ENCODE results near the gene MAP1S.
A peak's percentile ranks its signal among the peaks of the same experiment; 100 is the strongest.

Gene MAP1S

DNA sequence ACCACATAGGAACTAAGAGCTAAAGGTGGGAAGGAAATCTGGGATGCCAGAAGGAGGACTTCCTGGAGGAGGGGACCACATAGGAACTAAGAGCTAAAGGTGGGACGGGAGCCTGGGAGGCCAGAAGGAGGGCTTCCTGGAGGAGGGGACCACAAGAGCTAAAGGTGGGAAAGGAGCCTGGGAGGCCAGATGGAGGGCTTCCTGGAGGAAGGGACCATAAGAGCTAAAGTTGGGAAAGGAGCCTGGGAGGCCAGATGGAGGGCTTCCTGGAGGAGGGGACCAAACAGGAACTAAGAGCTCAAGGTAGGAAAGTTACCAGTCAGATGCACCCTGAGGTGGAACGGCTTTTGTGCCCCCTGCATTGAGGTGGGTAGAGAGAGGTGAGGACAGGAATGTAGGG is 22.2 kb downstream of the MAP1S start:
- H3K36me3 ChIP-seq (ENCODE audit: control insufficient read depth, insufficient read depth, low read length) = peaks cover 2% of the 10 kb centered on the region; the same call in 1 of the 2 replicates
- H3K9me3 ChIP-seq (ENCODE audit: control insufficient read depth, insufficient read depth, low read length) = no peaks in the 10 kb centered on the region
- H3K27me3 ChIP-seq (ENCODE audit: control insufficient read depth, insufficient read depth, low read length) = no peaks in the 10 kb centered on the region
- no peak overlapping the region for H3K9ac ChIP-seq (ENCODE audit: low read depth, low read length)
- H3K27ac ChIP-seq (ENCODE audit: low read depth, low read length) = no peak overlapping the region
- no peak overlapping the region for H3K4me3 ChIP-seq (ENCODE audit: low read depth, low read length)
- no peaks in the 10 kb centered on the region for H3K4me1 ChIP-seq (ENCODE audit: control insufficient read depth, insufficient read depth, low read length)

DNA sequence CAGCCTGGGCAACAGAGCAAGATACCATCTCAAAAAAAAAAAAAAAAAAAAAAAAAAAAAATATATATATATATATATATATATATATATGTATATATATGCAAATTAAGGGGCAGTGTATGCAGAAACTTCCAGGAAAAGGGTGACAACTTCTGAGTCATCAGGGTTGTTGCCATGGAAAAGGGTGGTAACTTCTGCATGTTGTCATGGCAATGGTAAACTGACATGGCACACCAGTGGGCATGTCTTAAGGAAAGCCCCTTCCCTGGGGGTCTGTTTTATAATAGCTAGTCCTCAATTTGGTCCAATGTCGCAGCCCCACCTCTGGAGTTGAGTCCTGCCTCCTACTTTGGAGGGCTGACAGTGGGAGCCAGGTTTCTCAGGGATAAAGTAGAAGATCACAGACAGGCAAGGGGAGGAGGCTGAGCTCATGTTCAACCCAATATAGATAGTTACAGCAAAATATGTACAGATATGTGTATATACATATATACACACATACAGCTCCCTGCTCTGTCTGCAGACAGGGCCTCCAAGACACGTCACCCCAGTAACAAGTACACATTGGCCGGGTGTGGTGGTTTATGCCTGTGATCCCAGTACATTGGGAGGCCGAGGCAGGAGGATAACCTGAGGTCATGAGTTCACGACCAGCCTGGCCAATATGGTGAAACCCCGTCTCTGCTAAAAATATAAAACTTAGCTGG is 24.7 kb downstream of the MAP1S start:
- Histone ChIP-seq H3K27me3 (ENCODE audit: control insufficient read depth, insufficient read depth, low read length) (no peaks in the 10 kb centered on the region), H3K9me3 (ENCODE audit: control insufficient read depth, insufficient read depth, low read length) (no peaks in the 10 kb centered on the region), H3K4me1 (ENCODE audit: control insufficient read depth, insufficient read depth, low read length) (no peaks in the 10 kb centered on the region), H3K36me3 (ENCODE audit: control insufficient read depth, insufficient read depth, low read length) (no peaks in the 10 kb centered on the region), H3K27ac (ENCODE audit: low read depth, low read length) (no peak overlapping the region), H3K9ac (ENCODE audit: low read depth, low read length) (no peak overlapping the region), H3K4me3 (ENCODE audit: low read depth, low read length) (no peak overlapping the region)

GRCh38 chr19:17747205-17748098 is 28.2 kb downstream of the MAP1S start:
- Histone ChIP-seq H3K36me3 (ENCODE audit: control insufficient read depth, insufficient read depth, low read length) (no peaks in the 10 kb centered on the region), H3K4me3 (ENCODE audit: low read depth, low read length) (peak overlapping the region; percentile 76), H3K27me3 (ENCODE audit: control insufficient read depth, insufficient read depth, low read length) (no peaks in the 10 kb centered on the region), H3K9ac (ENCODE audit: low read depth, low read length) (no peak overlapping the region), H3K9me3 (ENCODE audit: control insufficient read depth, insufficient read depth, low read length) (no peaks in the 10 kb centered on the region), H3K27ac (ENCODE audit: low read depth, low read length) (no peak overlapping the region), H3K4me1 (ENCODE audit: control insufficient read depth, insufficient read depth, low read length) (no peaks in the 10 kb centered on the region)

- no peaks in the 10 kb centered on the region for H3K27me3 ChIP-seq (ENCODE audit: control insufficient read depth, insufficient read depth, low read length)
- no peaks in the 10 kb centered on the region for H3K9me3 ChIP-seq (ENCODE audit: control insufficient read depth, insufficient read depth, low read length)
- no peak overlapping the region for H3K9ac ChIP-seq (ENCODE audit: low read depth, low read length)
- H3K4me3 ChIP-seq (ENCODE audit: low read depth, low read length) = no peak overlapping the region
- no peak overlapping the region for H3K27ac ChIP-seq (ENCODE audit: low read depth, low read length)
- H3K4me1 ChIP-seq (ENCODE audit: control insufficient read depth, insufficient read depth, low read length) = no peaks in the 10 kb centered on the region; the same call in 1 of the 2 replicates
- no peaks in the 10 kb centered on the region for H3K36me3 ChIP-seq (ENCODE audit: control insufficient read depth, insufficient read depth, low read length)
Observed at GRCh38 chr19:17748884-17749638, 29.8 kb downstream of the MAP1S start.

- H3K9ac ChIP-seq (ENCODE audit: low read depth, low read length) = no peak overlapping the region
Observed at GRCh38 chr19:17749912-17750317, 30.6 kb downstream of the MAP1S start.

GRCh38 chr19:17751103-17751911 is 32.0 kb downstream of the MAP1S start, which contains the start of gene FCHO1:
Gene FCHO1 (plus strand): TSS chr19:17751477. CDS start chr19:17755165, 3,688 bp downstream.
- Histone ChIP-seq H3K36me3 (ENCODE audit: control insufficient read depth, insufficient read depth, low read length) (no peaks in the 10 kb centered on the region), H3K27me3 (ENCODE audit: control insufficient read depth, insufficient read depth, low read length) (no peaks in the 10 kb centered on the region), H3K9me3 (ENCODE audit: control insufficient read depth, insufficient read depth, low read length) (no peaks in the 10 kb centered on the region), H3K4me3 (ENCODE audit: low read depth, low read length) (no peak within 1 kb of the TSS), H3K4me1 (ENCODE audit: control insufficient read depth, insufficient read depth, low read length) (no peaks in the 10 kb centered on the region; the same call in 1 of the 2 replicates), H3K9ac (ENCODE audit: low read depth, low read length) (no peak within 1 kb of the TSS), H3K27ac (ENCODE audit: low read depth, low read length) (no peak within 1 kb of the TSS)

More at GRCh38 chr19:17749912-17750317, 30.6 kb downstream of the MAP1S start:
- H3K27ac ChIP-seq (ENCODE audit: low read depth, low read length) = no peak overlapping the region
- no peaks in the 10 kb centered on the region for H3K9me3 ChIP-seq (ENCODE audit: control insufficient read depth, insufficient read depth, low read length)
- no peaks in the 10 kb centered on the region for H3K36me3 ChIP-seq (ENCODE audit: control insufficient read depth, insufficient read depth, low read length)
- no peaks in the 10 kb centered on the region; the same call in 1 of the 2 replicates for H3K4me1 ChIP-seq (ENCODE audit: control insufficient read depth, insufficient read depth, low read length)
- H3K27me3 ChIP-seq (ENCODE audit: control insufficient read depth, insufficient read depth, low read length) = no peaks in the 10 kb centered on the region
- no peak overlapping the region for H3K4me3 ChIP-seq (ENCODE audit: low read depth, low read length)

DNA sequence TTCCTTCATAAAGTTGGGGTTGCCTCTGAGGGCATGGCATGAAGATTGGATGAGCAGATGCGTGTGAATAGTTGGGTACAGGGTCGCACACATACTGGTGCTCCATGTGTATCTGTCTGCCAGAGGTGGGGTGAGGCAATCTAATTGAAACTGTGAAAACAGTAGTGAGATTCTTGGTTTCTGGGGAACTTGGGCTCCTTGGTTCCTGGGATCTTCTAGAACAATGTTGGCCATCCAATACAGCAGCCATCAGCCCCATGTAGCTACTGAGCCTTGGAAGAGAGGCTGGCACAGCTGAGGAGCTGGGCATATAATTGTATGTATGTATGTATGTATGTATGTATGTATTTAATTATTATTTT is 32.6 kb downstream of the MAP1S start:
- Histone ChIP-seq H3K9ac (ENCODE audit: low read depth, low read length) (no peak overlapping the region), H3K36me3 (ENCODE audit: control insufficient read depth, insufficient read depth, low read length) (no peaks in the 10 kb centered on the region), H3K4me1 (ENCODE audit: control insufficient read depth, insufficient read depth, low read length) (no peaks in the 10 kb centered on the region; the same call in 1 of the 2 replicates), H3K4me3 (ENCODE audit: low read depth, low read length) (no peak overlapping the region), H3K9me3 (ENCODE audit: control insufficient read depth, insufficient read depth, low read length) (no peaks in the 10 kb centered on the region), H3K27me3 (ENCODE audit: control insufficient read depth, insufficient read depth, low read length) (no peaks in the 10 kb centered on the region), H3K27ac (ENCODE audit: low read depth, low read length) (no peak overlapping the region)

DNA sequence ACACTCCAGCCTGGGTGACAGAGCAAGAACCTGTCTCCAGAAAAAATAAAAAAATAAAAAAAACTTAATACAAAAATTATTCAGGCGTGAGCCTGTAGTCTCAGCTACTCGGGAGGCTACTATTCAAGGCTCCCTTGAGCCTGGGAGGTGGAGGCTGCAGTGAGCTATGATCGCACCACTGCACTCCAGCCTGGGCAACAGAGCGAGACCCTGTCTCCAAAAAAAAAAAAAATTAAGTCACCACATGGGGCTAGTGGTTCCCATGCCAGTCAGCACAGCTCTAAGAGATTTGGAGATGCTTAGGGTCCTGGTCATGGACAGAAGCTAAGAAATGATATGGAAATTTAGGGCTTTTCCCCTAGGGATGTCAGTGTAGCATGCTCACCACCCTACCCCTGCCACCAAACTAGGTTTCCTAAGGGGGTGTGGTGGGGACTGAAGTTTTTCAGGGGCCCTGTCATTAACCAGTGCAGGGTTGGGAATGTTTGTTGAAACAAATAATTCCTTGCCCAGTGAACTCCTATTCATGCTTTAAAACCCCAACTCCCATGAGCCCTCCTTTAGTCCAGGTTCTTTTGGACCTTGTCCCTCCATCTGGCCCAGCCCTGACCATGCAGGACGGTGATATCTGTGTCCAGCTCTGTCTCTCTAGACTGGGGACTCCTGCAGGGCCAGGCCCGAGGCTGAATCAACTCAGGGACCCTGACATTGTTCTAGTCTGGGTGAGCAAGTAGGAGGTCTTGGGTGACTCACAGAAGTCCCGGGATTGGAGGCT is 33.8 kb downstream of the MAP1S start:
- Histone ChIP-seq H3K36me3 (ENCODE audit: control insufficient read depth, insufficient read depth, low read length) (no peaks in the 10 kb centered on the region), H3K9me3 (ENCODE audit: control insufficient read depth, insufficient read depth, low read length) (no peaks in the 10 kb centered on the region), H3K4me3 (ENCODE audit: low read depth, low read length) (no peak overlapping the region), H3K4me1 (ENCODE audit: control insufficient read depth, insufficient read depth, low read length) (no peaks in the 10 kb centered on the region; the same call in 1 of the 2 replicates), H3K9ac (ENCODE audit: low read depth, low read length) (no peak overlapping the region), H3K27ac (ENCODE audit: low read depth, low read length) (no peak overlapping the region), H3K27me3 (ENCODE audit: control insufficient read depth, insufficient read depth, low read length) (no peaks in the 10 kb centered on the region)

DNA sequence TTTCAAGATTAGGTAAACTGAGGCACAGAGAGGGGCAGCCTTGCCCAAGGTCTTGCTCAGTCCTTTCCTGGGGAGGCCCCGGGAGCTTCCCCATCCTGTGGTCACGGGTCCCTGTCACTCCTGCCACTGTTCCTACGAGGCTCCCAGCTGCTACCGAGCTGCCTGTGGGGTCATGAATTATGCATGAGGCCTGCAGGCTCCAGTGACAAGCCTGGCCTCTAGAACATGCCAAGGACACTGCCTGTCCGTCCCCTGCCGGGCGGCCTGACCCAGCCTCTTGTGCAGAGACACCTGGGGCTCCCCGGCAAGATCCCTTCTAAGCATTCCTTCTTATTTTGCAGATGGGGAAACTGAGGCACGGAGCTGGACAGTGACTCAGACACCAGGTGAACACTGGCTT is 34.7 kb downstream of the MAP1S start:
- Histone ChIP-seq H3K9ac (ENCODE audit: low read depth, low read length) (no peak overlapping the region), H3K4me3 (ENCODE audit: low read depth, low read length) (no peak overlapping the region), H3K4me1 (ENCODE audit: control insufficient read depth, insufficient read depth, low read length) (no peaks in the 10 kb centered on the region; the same call in 1 of the 2 replicates), H3K27me3 (ENCODE audit: control insufficient read depth, insufficient read depth, low read length) (no peaks in the 10 kb centered on the region), H3K27ac (ENCODE audit: low read depth, low read length) (no peak overlapping the region), H3K36me3 (ENCODE audit: control insufficient read depth, insufficient read depth, low read length) (no peaks in the 10 kb centered on the region), H3K9me3 (ENCODE audit: control insufficient read depth, insufficient read depth, low read length) (no peaks in the 10 kb centered on the region)
